Astrocyte of the spinal cord (primary cell): ENCODE data around the gene RSU1.
"Not testable (repeated sequence)": the region's sequence is repeated elsewhere in the genome, so short reads cannot be mapped to it uniquely, and the experiment has no call there.

Experiments
- DNase-seq: peaks from one replicate; pipeline ENCODE4 v3.0.0; 2011; ENCODE audit warnings: low read depth, low spot score
- H3K4me3 ChIP-seq: 2 replicates; pipeline ENCODE4 v1.5.1; 2011; ENCODE audit warnings: low read depth, mild to moderate bottlenecking, low read length, moderate library complexity
- in situ Hi-C: cut with HindIII; loops from 2 replicates; pipeline ENCODE4 v1.10.0; 2017; ENCODE audit warnings: low sequenced_read_pairs
- TF ChIP-seq, protein P1 (sequence below): IDR thresholded peaks from 2 replicates; pipeline ENCODE4 v1.5.1; 2012; ENCODE audit warnings: low read depth, mild to moderate bottlenecking, low read length, inconsistent platforms

The RSU1 gene

DNA sequence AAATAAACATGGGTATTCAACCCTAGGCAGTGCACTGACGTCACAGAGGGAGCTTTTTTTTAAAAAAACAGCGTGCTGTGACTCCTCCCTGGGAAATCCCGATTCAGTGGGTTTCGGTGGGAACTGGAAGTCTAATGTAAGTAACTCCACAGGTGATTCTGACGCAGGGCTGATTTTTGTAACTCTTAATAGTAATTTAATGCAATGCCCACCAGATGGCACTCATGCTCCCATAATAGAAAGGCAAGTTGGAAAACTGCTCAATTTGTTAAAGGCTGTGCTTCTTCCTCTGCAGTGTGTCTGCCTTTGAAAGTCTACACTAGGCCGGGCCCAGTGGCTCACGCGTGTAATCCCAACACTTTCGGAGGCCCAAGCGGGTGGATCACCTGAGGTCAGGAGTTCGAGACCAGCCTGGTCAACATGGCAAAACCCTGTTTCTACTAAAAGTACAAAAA is 10.9 kb upstream of the RSU1 start:
- DNase-seq = peak; percentile 88

DNA sequence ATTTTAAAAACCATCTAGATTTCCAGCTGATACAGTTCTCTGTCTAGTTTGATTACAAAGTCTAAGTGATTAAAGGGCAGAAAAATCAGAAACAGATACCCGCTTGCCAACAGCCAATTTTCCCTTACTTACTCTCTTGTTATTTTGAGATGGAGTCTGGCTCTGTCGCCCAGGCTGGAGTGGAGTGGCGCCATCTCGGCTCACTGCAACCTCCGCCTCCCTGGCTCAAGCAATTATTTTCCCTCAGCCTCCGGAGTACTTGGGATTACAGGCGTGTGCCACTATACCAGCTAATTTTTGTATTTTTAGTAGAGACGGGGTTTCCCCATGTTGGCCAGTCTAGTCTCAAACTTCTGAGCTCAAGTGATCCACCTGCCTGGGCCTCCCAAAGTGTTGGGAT is 10.2 kb upstream of the RSU1 start:
- H3K4me3 ChIP-seq, DNase-seq, in situ Hi-C loops: not testable (repeated sequence)

More for the DNA sequence above, 10.9 kb upstream of the RSU1 start:
- TF ChIP-seq, protein P1, sequence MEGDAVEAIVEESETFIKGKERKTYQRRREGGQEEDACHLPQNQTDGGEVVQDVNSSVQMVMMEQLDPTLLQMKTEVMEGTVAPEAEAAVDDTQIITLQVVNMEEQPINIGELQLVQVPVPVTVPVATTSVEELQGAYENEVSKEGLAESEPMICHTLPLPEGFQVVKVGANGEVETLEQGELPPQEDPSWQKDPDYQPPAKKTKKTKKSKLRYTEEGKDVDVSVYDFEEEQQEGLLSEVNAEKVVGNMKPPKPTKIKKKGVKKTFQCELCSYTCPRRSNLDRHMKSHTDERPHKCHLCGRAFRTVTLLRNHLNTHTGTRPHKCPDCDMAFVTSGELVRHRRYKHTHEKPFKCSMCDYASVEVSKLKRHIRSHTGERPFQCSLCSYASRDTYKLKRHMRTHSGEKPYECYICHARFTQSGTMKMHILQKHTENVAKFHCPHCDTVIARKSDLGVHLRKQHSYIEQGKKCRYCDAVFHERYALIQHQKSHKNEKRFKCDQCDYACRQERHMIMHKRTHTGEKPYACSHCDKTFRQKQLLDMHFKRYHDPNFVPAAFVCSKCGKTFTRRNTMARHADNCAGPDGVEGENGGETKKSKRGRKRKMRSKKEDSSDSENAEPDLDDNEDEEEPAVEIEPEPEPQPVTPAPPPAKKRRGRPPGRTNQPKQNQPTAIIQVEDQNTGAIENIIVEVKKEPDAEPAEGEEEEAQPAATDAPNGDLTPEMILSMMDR = peak; percentile 46
- in situ Hi-C loops = no loop called here
- no peak overlapping the region for H3K4me3 ChIP-seq

DNA sequence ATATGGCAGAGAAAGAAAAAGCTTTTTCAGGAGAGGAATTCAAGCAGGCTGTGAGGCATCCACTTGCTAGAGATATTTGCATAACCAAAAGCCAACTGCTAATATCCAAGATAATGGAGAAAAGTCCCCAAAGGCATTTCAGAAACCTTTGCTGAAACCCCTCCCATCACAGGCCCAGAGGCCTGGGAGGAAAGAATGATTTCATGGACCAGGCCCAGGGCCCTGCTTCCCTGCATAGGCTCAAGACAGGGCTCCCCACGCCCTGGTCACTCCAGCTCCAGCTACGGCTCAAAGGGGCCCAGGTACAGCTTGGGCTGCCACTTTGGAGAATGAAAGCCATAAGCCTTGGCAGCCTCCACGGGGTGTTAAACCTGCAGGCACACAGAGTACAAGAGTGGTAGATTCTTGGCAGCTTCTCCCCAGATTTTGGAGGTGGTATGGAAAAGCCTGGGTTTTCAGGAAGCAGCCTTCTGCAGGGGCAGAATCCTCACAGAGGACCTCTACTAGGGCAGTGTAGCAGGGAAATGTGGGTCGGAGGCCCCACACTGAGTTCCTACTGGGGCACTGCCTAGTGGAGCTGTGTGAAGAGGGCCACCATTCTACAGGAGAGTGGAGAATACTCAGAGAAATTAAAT is 5.6 kb upstream of the RSU1 start:
- TF ChIP-seq, protein P1 = no peak
- in situ Hi-C loops = no loop called here
- DNase-seq = no peak

DNA sequence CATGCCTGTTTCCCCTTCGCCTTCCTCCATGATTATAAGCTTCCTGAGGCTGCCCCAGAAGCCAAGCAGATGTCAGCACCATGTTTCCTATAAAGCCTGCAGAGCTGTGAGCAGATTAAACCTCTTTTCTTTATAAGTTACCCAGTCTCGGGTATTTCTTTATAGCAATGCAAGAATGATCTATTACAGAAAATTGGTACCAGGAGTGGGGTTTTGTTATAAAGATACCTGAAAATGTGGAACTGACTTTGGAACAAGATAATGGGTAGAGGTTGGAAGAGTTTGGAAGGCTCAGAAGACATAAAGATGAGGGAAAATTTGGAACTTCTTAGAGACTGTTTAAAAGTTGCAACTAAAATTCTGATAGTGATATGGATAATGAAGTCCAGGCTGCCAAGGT is 4.8 kb upstream of the RSU1 start:
- no peak overlapping the region for H3K4me3 ChIP-seq
- DNase-seq = no peak
- in situ Hi-C loops = no loop called here
- TF ChIP-seq, protein P1 = no peak

More for the DNA sequence above, 5.6 kb upstream of the RSU1 start:
- H3K4me3 ChIP-seq = no peak overlapping the region

DNA sequence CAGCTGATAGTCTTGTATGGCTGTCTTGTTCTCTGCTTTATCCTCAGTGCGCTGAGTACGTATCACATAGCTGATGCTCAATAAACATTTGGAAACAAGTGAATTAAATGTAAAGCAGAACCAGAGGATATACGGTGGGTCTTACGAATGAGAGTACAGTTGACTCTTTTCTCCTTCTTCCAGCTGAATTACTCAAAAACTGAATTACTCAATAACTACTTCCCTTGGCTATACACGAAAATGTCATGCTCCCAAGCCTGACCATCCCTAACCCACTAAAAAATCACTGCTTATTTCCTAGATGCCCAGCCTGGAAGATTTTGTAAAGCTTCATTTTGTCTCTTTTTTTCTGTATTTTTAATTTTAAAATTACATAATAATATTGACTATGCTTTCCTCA is 3.2 kb upstream of the RSU1 start:
- no peak overlapping the region for H3K4me3 ChIP-seq
- DNase-seq = no peak
- in situ Hi-C loops = no loop called here
- TF ChIP-seq, protein P1 = no peak

DNA sequence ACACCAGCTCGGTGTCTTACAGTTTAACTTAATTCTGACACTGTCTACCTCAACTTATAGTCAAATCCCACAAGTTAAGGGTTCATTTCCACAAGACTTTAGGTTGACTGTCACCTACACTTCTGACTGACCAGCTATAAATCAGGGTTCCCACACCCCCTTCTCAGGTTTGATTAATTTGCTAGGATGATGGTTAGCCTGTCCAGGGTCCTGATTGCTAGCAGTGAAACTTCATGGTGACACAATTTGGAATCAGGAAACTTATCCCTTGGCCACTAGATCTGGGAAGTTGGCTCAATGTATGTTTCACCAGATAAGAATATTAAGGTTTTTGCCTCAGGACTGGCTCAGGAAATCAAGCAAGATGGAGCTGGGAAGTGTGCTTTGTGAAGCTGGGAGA is 2.8 kb upstream of the RSU1 start:
- no peak overlapping the region for H3K4me3 ChIP-seq
- TF ChIP-seq, protein P1 = no peak
- no peak for DNase-seq
- in situ Hi-C loops = no loop called here

DNA sequence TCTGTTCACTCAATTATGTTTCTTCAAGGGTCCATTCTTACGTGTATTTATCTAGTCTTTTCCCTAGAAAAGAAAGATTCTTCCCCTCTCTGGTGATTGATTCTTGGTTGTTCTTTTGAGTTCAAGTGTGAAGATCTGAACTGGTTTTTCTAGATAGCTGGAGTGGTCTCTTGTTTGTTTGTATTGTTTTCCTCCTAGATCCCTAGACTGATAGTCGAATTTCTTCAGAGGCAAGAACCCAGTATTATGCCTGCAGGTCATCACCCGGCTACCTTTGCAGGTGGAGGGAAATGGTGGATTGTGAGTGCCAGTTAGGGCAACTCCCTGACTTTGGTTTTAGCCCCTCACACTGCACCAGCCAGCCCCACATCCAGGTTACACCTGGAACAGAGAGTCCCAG is 2.2 kb upstream of the RSU1 start:
- no peak overlapping the region for H3K4me3 ChIP-seq
- in situ Hi-C loops = no loop called here
- DNase-seq = no peak
- TF ChIP-seq, protein P1 = no peak
